ENCODE data around the gene INPP4B.

DNA sequence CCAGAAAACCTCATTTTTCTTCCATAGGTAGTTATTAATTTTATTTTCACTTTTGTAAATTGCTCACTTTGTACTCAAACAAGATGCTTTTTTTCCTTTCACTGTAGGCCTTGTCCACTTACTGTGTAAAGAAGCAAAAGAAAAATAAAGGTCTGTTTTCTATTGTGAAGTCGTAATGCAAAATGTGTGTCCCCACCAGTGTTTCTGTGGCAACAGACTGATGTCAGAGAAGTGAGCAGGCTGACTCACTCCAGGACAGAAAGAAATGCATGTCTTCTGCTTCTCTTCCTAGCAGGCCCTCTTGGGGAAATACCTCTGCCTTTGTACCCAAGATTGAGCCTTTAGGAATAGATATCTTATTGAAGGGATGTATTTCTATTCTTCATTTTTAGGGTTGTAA is 30.3 kb downstream of the INPP4B start:
- TF ChIP-seq POLR2AphosphoS5 (IDR thresholded peaks at IDR 0.05): no peak
- TF ChIP-seq, protein P1, sequence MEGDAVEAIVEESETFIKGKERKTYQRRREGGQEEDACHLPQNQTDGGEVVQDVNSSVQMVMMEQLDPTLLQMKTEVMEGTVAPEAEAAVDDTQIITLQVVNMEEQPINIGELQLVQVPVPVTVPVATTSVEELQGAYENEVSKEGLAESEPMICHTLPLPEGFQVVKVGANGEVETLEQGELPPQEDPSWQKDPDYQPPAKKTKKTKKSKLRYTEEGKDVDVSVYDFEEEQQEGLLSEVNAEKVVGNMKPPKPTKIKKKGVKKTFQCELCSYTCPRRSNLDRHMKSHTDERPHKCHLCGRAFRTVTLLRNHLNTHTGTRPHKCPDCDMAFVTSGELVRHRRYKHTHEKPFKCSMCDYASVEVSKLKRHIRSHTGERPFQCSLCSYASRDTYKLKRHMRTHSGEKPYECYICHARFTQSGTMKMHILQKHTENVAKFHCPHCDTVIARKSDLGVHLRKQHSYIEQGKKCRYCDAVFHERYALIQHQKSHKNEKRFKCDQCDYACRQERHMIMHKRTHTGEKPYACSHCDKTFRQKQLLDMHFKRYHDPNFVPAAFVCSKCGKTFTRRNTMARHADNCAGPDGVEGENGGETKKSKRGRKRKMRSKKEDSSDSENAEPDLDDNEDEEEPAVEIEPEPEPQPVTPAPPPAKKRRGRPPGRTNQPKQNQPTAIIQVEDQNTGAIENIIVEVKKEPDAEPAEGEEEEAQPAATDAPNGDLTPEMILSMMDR (IDR thresholded peaks at IDR 0.05): no peak
- no peak for TF ChIP-seq EP300 (IDR thresholded peaks at IDR 0.05)
